IMR-90 (cell line): ENCODE results near the gene PPRC1. TPM values are rescaled to one million over a fixed set of nuclear protein-coding genes. Genes with fewer than 3 reads are reported as not detected.

Experiments
- ATAC-seq: fragments of 200-7000 bp; cut with Tn5 transposase; 2 replicates; pipeline ENCODE4 v1.9.1; 2020; ENCODE audit warnings: low read depth, mild to moderate bottlenecking, moderate library complexity
- BruUV-seq: library from RNA; stranded (reverse); fragments of 400-500 nt; replicated peaks from 2 replicates; lab custom pipeline; 2021; lab: Mats Ljungman, UMichigan
- CTCF ChIA-PET: fragments of 300-600 bp; formaldehyde crosslinking; extraction: SDS; loops from one replicate; lab custom pipeline; 2021; ENCODE audit warnings: antibody characterized with exemption; lab: Yijun Ruan, JAX
- POLR2A ChIA-PET: fragments of 300-600 bp; sonication (Branson Sonifier 250); formaldehyde crosslinking; loops from one replicate; lab custom pipeline; 2022; ENCODE audit warnings: antibody characterized with exemption; ENCODE audit not compliant: unreplicated experiment; lab: Charles Lee
- DNase-seq: peaks from one replicate; pipeline ENCODE4 v3.0.0; 2013
- H2AFZ ChIP-seq: replicated peaks from 2 replicates; pipeline ENCODE3; 2013; ENCODE audit warnings: low read length, mild to moderate bottlenecking; ENCODE audit not compliant: poor library complexity
- H2AK5ac ChIP-seq: 2 replicates; pipeline ENCODE4 v1.6.1; 2013; ENCODE audit warnings: low read depth, low read length, inconsistent platforms
- H2AK9ac ChIP-seq: replicated peaks from 2 replicates; pipeline ENCODE3; 2013; ENCODE audit warnings: mild to moderate bottlenecking, low read depth, low read length, moderate library complexity; ENCODE audit not compliant: poor library complexity
- H2BK120ac ChIP-seq: 2 replicates; pipeline ENCODE4 v1.6.1; 2013; ENCODE audit warnings: low read depth, low read length, inconsistent platforms
- H2BK15ac ChIP-seq: 3 replicates; pipeline ENCODE4 v1.6.1; 2013; ENCODE audit warnings: low read depth, low read length, inconsistent platforms
- H2BK20ac ChIP-seq: 2 replicates; pipeline ENCODE4 v1.6.1; 2013; ENCODE audit warnings: low read depth, mild to moderate bottlenecking, inconsistent platforms, low read length, moderate library complexity
- H2BK5ac ChIP-seq: 2 replicates; pipeline ENCODE4 v1.6.1; 2013; ENCODE audit warnings: mild to moderate bottlenecking, low read depth, low read length, inconsistent platforms; ENCODE audit not compliant: poor library complexity, severe bottlenecking
- H3K14ac ChIP-seq: replicated peaks from 2 replicates; pipeline ENCODE4 v1.6.1; 2013; ENCODE audit warnings: low read depth, low read length, inconsistent platforms
- H3K18ac ChIP-seq: 2 replicates; pipeline ENCODE4 v1.6.1; 2013; ENCODE audit warnings: low read depth, low read length, control low read depth
- H3K23ac ChIP-seq: 2 replicates; pipeline ENCODE4 v1.6.1; 2013; ENCODE audit warnings: low read depth, low read length, inconsistent platforms
- H3K27ac ChIP-seq: 2 replicates; pipeline ENCODE4 v1.5.1; 2013; ENCODE audit warnings: mild to moderate bottlenecking, control low read depth, low read length; ENCODE audit not compliant: insufficient read depth
- H3K27me3 ChIP-seq: 2 replicates; pipeline ENCODE4 v1.6.1; 2013; ENCODE audit warnings: low read length; ENCODE audit not compliant: control insufficient read depth, insufficient read depth
- H3K36me3 ChIP-seq: 2 replicates; pipeline ENCODE4 v1.6.1; 2013; ENCODE audit warnings: low read length, mixed read lengths; ENCODE audit not compliant: control insufficient read depth, insufficient read depth
- H3K4ac ChIP-seq: 2 replicates; pipeline ENCODE4 v1.6.1; 2013; ENCODE audit warnings: low read depth, low read length, inconsistent platforms
- H3K4me1 ChIP-seq: 2 replicates; pipeline ENCODE4 v1.6.1; 2013; ENCODE audit warnings: low read length, mixed read lengths; ENCODE audit not compliant: control insufficient read depth, insufficient read depth
- H3K4me2 ChIP-seq: 2 replicates; pipeline ENCODE4 v1.6.1; 2013; ENCODE audit warnings: low read depth, mild to moderate bottlenecking, control low read depth, low read length, moderate library complexity
- H3K4me3 ChIP-seq: 2 replicates; pipeline ENCODE4 v1.5.1; 2013; ENCODE audit warnings: low read depth, mild to moderate bottlenecking, control low read depth, low read length, moderate library complexity; ENCODE audit not compliant: insufficient read depth
- H3K56ac ChIP-seq: 2 replicates; pipeline ENCODE4 v1.6.1; 2013; ENCODE audit warnings: low read length, inconsistent platforms; ENCODE audit not compliant: insufficient read depth; ENCODE audit errors: extremely low read depth
- H3K79me1 ChIP-seq, 2 experiments: 2 replicates each; pipeline ENCODE4 v1.6.1; 2013; ENCODE audit warnings: low read length in 2 of 2, inconsistent platforms in 1 of 2, low read depth in 1 of 2
- H3K9ac ChIP-seq: 2 replicates; pipeline ENCODE4 v1.6.1; 2013; ENCODE audit warnings: low read depth, low read length, control low read depth
- H3K9me1 ChIP-seq: 2 replicates; pipeline ENCODE4 v1.6.1; 2013; ENCODE audit warnings: low read length, inconsistent platforms; ENCODE audit not compliant: insufficient read depth
- H3K9me3 ChIP-seq: 2 replicates; pipeline ENCODE4 v1.6.1; 2013; ENCODE audit warnings: low read length; ENCODE audit not compliant: control insufficient read depth, insufficient read depth
- H4K20me1 ChIP-seq: 2 replicates; pipeline ENCODE4 v1.6.1; 2013; ENCODE audit warnings: low read length, inconsistent platforms; ENCODE audit not compliant: insufficient read depth
- H4K5ac ChIP-seq: 2 replicates; pipeline ENCODE4 v1.6.1; 2013; ENCODE audit warnings: mild to moderate bottlenecking, low read depth, low read length, control low read depth
- H4K8ac ChIP-seq, 2 experiments: 2 replicates each; pipeline ENCODE4 v1.6.1; 2013; ENCODE audit warnings: low read depth in 2 of 2, low read length in 2 of 2, control low read depth in 1 of 2, inconsistent platforms in 1 of 2
- H4K91ac ChIP-seq: 2 replicates; pipeline ENCODE4 v1.6.1; 2013; ENCODE audit warnings: low read depth, low read length, inconsistent platforms; ENCODE audit not compliant: insufficient read depth
- CEBPB ChIP-seq: IDR thresholded peaks from 2 replicates; pipeline ENCODE4 v1.6.1; 2012; ENCODE audit warnings: low read depth, low read length, improper control_type of control experiment
- ELK1 ChIP-seq: fragments of 150-350 bp; IDR thresholded peaks from 2 replicates; pipeline ENCODE4 v1.6.1; 2016; ENCODE audit warnings: low read depth, mild to moderate bottlenecking, low read length, moderate library complexity, borderline replicate concordance
- MXI1 ChIP-seq: IDR thresholded peaks from 2 replicates; pipeline ENCODE4 v1.6.1; 2012; ENCODE audit warnings: low read depth, mild to moderate bottlenecking, low read length, moderate library complexity, borderline replicate concordance
- RAD21 ChIP-seq: IDR thresholded peaks from 2 replicates; pipeline ENCODE4 v1.6.1; 2012; ENCODE audit warnings: low read length, improper control_type of control experiment
- RCOR1 ChIP-seq: IDR thresholded peaks from 2 replicates; pipeline ENCODE4 v1.6.1; 2012; ENCODE audit warnings: mild to moderate bottlenecking, low read length, improper control_type of control experiment; ENCODE audit not compliant: insufficient replicate concordance
- WGBS, 2 experiments: methylation state at CpG; one replicate each; pipeline versions ENCODE4 v1.1.5 to v1.1.7; 2013; ENCODE audit warnings: missing lambda C conversion rate in 2 of 2; ENCODE audit not compliant: insufficient read length in 1 of 2; ENCODE audit errors: extremely low coverage in 2 of 2; 5-methylcytosine and 5-hydroxymethylcytosine counted together
- dilution Hi-C: fragments of 300-500 bp; cut with HindIII; formaldehyde crosslinking; loops from one replicate; pipeline ENCODE4 v1.14.3; 2018; ENCODE audit warnings: low sequenced_read_pairs; ENCODE audit not compliant: unreplicated experiment
- in situ Hi-C: fragments of 300-500 bp; cut with MboI; formaldehyde crosslinking; loops from 3 replicates; pipeline ENCODE4 v1.14.3; 2019; ENCODE audit warnings: low sequenced_read_pairs, inconsistent platforms, mixed read lengths
- intact Hi-C: fragments of 100-400 bp; cut with micrococcal nuclease; formaldehyde crosslinking; loops from 2 replicates; pipeline ENCODE4 v1.10.0; 2022
- polyA plus RNA-seq, 3 experiments: library from polyadenylated mRNA; depleted of rRNA; stranded (reverse); fragments of >200 nt; gene quantifications; 2 replicates each; pipeline ENCODE4 v1.2.3, GENCODE V29; 2012; ENCODE audit warnings: low replicate concordance in 1 of 3
- total RNA-seq: library from RNA; depleted of rRNA; stranded (reverse); fragments of >200 nt; gene quantifications from 2 replicates; pipeline ENCODE4 v1.2.3, GENCODE V29; 2012

PPRC1 gene
- total and polyA plus RNA-seq, 2 of the 4 experiments (the other 2 are of a cell fraction) = 11.8 to 38.7 TPM

DNA sequence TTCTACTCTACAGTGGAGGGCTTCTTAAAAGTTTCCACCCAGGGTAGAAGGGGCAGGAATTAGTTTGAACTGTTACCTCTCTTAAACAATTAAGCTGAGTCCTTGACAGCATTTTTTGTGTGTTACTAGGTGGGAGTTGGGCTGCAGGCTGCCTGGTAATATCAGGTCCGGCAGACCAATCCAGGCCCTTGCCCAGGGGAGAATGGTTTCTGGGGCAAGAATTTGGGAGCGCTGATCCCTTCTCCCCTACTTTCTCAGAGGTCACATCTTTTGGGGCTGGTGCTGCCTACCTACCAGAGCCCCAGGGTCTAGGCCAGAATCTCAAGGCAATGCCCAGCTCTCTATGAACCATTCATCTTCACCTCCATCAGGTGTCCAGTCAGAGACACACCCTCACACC, 1.6 kb downstream of the PPRC1 start (continued):
- TF ChIP-seq MXI1 (no peak), RCOR1 (no peak), ELK1 (no peak), CEBPB (no peak)

- WGBS, 2 experiments = no CpG with 5 or more reads among the region's 7 CpGs
- Histone ChIP-seq H3K56ac (no peak overlapping the region), H4K20me1 (peaks cover 77% of the 10 kb centered on the region), H3K23ac (0 out of 2 replicates have a peak overlapping the region, but pooled peaks have one; percentile 68), H3K4me2 (no peak overlapping the region), H3K9me3 (no peaks in the 10 kb centered on the region), H3K4ac (no peak overlapping the region), H3K4me1 (peaks cover 9% of the 10 kb centered on the region; the same call in 1 of the 2 replicates), H3K9ac (no peak overlapping the region), H3K9me1 (peaks cover 34% of the 10 kb centered on the region), H2AK9ac (no peak overlapping the region), H2AFZ (no peak overlapping the region), H2BK120ac (no peak overlapping the region), H2AK5ac (no peak overlapping the region), H2BK20ac (no peak overlapping the region), H4K8ac (no peak overlapping the region), H2BK5ac (no peak overlapping the region), H3K14ac (no peak overlapping the region), H3K27ac (no peak overlapping the region), H3K18ac (no peak overlapping the region), H3K79me1 (peaks cover 8 to 72% of the 10 kb centered on the region in 2 experiments; a peak in 3 of 4 replicates), H3K27me3 (no peaks in the 10 kb centered on the region), H3K4me3 (no peak overlapping the region), H2BK15ac (no peak overlapping the region), H4K5ac (no peak overlapping the region), H4K91ac (no peak overlapping the region), H3K36me3 (peaks cover 35% of the 10 kb centered on the region)
- TF ChIP-seq MXI1 (no peak), RAD21 (no peak)
- DNase-seq (no peak), ATAC-seq (no peak)
- intact Hi-C loops = no loop called here
- ChIA-PET POLR2A (no interaction called here), CTCF (no interaction called here)
- dilution Hi-C loops = no loop called here
- BruUV-seq = no TSS peak
- in situ Hi-C loops = no loop called here
Observed at GRCh38 chr10:102135956-102136526, 3.2 kb downstream of the PPRC1 start.
